Ishikawa (cell line): ENCODE data around the gene SSC4D.

Experiments used
- CEBPB ChIP-seq: IDR thresholded peaks from 2 replicates; pipeline ENCODE4 v1.6.1; 2012
- EP300 ChIP-seq: IDR thresholded peaks from 2 replicates; pipeline ENCODE4 v1.6.1; 2012; ENCODE audit warnings: borderline replicate concordance
- FOXM1 ChIP-seq: IDR thresholded peaks from 2 replicates; pipeline ENCODE4 v1.6.1; 2012; ENCODE audit warnings: low read depth, borderline replicate concordance
- MAX ChIP-seq: IDR thresholded peaks from 2 replicates; pipeline ENCODE4 v1.6.1; 2012
- NFIC ChIP-seq: IDR thresholded peaks from 2 replicates; pipeline ENCODE4 v1.6.1; 2012
- RAD21 ChIP-seq: IDR thresholded peaks from 2 replicates; pipeline ENCODE4 v1.6.1; 2012; ENCODE audit warnings: low read depth
- TAF1 ChIP-seq: IDR thresholded peaks from 2 replicates; pipeline ENCODE4 v1.6.1; 2012; ENCODE audit warnings: low read depth, mild to moderate bottlenecking
- YY1 ChIP-seq: IDR thresholded peaks from 2 replicates; pipeline ENCODE4 v1.6.1; 2012; ENCODE audit warnings: low read depth

DNA sequence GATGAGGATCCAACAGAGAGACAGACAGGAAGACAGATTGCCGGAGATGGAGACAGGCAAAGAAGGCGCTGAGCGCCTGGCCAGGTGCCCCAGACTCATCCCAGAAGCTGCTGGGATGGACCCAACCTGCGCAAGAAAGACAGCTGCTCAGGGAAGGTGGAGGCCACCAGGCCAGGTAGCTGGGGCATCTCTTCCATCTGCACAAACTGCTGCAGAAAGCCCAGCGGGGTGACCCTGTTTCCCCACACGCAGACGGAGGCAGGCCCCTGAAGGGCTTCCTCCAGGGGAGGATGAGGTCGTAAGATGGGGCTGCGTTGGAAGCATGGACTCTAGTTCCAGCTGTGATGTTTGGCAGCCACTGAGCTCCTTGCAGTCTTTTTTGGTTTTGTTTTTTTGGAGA, 34.2 kb downstream of the SSC4D start:
- TF ChIP-seq CEBPB (no peak), FOXM1 (no peak), RAD21 (no peak), YY1 (no peak), MAX (no peak), TAF1 (no peak), EP300 (no peak), NFIC (no peak)
